ENCODE results near the gene CAPS.
"Not testable (repeated sequence)": the region's sequence is repeated elsewhere in the genome, so short reads cannot be mapped to it uniquely, and the experiment has no call there.

Gene CAPS

DNA sequence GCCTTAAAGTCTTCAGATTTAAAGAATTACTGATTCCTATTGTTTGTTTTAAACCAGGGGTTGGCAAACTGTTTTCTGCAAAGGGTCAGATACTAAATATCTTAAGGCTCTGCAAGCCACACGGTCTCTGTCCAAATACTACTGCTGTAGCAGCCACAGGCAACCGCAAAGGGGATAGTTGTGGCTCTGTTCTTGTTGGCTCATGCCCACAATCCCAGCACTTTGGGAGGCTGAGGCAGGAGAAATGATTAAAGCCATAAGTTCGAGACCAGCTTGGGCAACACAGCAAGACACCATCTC lies 41.5 kb downstream of the CAPS start:
- DNase-seq (ENCODE audit: low read depth in 2 of 2): no peak

DNA sequence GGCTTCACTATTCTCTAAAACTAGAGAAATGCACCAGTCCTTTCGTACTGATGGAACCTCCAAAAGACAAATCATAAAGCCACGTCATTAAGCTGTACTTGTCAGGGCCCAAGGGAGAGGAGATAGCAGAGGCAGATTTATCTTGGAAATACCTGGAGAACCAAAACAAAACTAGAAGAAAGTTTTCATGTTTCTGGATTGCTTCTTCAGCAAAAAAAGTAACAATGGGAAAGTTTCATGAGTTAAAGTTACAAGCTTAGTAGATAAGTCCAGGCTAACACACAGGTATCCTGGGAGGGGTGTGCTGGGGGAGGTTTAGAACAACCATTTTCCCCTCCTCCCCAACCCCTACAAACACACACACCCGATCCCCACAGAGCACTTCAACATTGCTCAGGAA lies 42.3 kb downstream of the CAPS start:
- DNase-seq (ENCODE audit: low read depth in 2 of 2): no peak

- DNase-seq (ENCODE audit: low read depth in 2 of 2): no peak
Observed at GRCh38 chr19:5956728-5957127, 42.7 kb downstream of the CAPS start.

DNA sequence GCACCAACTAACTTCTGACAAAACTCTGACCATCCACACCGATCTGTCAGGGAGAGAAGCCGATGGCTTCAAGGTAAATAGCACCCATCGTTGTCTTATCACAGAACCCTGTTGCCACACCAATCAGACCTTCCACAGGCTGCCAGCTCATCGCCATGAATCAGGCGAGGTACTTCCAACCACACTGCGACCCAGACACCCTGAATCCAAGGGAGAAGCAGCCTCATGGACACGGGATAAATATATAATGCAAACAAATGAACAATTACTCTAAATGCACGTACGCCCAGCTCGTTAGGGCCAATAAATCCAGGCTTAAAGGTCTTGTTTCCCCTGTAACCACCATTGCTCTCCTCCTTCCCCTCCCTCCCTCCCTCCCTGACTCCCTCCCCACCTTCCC lies 43.1 kb downstream of the CAPS start:
- no peak for DNase-seq (ENCODE audit: low read depth in 2 of 2)

DNA sequence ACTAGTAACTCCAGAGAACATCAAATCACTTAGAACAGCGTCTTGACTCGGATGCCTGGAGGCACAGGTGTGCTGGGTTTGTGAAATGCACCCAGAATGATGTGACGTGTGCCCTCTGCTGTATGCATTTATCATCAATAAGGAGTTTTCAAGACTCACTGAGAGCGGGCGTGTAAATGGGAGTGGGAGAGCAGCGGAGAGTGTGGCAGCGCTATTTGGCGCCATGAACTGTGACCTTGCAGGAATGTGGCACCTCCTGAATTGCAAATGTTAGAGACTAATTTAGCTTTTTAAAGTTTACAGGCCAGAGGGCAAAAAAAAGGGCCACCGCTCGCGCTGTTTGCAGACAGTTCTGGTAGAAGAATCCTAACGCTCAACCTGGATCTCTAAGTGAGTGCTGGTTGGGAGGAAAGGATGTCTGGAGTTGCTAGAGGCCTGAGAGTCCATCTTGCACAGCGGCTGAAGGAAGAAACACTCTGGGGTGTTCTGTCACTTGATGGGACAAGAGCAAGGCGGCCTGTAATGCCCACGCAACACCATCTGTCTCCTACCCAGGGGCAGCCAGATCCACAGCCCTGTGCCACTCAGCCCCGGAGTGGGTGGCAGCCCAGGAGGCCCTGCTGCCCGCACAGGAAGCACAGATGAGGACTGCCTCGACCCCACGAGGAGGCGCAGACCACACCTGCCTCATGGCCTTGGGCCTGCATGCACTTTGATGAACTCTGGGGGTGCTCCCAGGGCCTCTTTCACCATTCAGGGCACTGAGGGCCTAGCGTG lies 44.2 kb downstream of the CAPS start:
- no peak for DNase-seq (ENCODE audit: low read depth in 2 of 2)

DNA sequence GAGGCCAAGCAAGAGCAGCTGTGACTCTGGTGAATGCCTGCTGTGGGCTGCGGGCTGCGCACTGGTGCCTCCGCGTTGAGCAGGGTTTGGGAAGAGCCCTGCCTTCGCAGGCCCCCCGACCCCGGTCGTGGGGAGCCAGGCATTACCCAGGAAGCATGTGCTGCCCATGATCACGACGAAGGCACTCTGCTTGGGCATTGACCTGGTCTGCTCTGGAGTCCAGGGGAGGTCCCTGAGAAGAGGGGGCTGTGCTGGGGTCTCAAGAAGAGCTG lies 44.7 kb downstream of the CAPS start:
- no peak for DNase-seq (ENCODE audit: low read depth in 2 of 2)

GRCh38 chr19:5959260-5960004 lies 45.4 kb downstream of the CAPS start:
- no peak for DNase-seq (ENCODE audit: low read depth in 2 of 2)

GRCh38 chr19:5960005-5961001 lies 46.2 kb downstream of the CAPS start:
- no peak for DNase-seq (ENCODE audit: low read depth in 2 of 2)

- not testable (repeated sequence) for DNase-seq (ENCODE audit: low read depth in 2 of 2)
Observed at GRCh38 chr19:5961641-5961968, 47.6 kb downstream of the CAPS start.

GRCh38 chr19:5961969-5962945 lies 48.2 kb downstream of the CAPS start:
- DNase-seq (ENCODE audit: low read depth in 2 of 2): no peak

DNA sequence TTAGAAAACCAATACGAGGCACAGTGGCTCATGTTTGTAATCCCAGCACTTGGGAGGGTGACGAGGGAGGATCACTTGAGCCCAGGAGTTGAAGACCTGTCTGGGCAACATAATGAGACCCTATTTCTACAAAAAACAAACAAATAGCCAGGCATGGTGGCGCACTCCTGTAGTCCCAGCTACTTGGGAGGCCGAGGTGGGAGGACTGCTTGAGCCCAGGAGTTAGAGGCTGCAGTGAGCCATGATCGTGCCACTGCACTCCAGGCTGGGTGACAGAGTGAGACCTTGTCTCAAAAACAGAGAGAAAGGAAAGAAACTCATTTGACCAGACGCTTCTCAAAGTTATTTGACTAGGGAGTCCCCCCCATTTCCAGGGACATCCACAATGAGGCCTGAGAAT lies 49.2 kb downstream of the CAPS start:
- DNase-seq (ENCODE audit: low read depth in 2 of 2): not testable (repeated sequence)

DNA sequence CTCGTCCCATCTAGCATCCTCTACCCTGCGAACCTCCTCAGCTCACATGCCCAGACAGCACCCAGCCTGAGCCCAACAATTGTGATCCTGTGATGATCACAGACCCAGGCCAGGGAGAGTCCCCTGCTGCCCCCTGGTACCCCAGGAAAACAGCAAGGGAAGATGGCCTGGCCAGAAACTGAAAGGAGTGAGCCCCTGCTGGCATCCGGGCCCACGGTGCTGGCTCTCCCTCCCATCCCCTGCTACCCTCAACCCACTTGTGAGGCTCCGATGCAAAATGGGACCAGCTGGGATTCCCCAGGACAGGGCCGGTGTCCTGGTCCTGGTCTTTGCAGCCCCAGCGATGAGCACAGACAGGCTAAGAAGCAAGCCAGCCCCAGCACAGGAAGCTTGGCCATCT lies 49.8 kb downstream of the CAPS start:
- no peak for DNase-seq (ENCODE audit: low read depth in 2 of 2)

DNA sequence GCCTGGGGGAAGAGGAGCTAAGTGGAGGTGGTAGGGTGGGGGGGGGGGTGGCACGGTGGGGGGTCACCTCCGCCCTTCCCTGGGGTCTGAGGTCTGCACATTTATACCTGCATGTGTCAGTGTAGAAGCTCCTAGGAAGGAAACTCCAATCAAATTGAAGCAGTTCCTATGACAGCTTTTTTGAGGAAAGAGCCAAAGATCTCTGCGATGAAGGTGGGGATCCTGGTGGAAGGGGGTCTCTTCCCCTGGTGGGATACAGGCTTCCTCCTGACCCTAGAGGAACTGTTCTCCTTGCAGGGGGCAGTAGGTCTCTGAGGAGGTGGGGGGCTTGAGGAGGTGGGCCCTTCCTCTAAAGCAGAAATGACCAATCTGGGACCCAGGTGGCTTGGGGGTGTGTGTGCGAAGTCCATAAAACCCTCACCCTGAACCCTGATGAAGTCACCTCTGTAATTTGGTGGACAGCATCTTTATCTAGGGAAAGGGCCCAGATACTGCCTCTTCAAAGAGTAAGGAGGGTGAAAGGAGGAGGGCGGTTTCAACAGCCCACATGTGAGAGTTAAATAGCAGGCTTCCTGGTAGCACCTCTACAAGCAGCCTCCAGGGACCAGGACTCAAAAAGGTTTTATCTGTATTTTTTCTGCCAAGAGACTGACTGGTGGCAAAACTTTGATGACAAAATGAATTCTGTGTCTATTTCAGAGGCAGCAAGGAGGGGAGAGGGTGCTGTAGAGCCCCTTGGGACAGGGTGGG lies 50.9 kb downstream of the CAPS start:
- DNase-seq (ENCODE audit: low read depth in 2 of 2): no peak
